ENCODE data around the gene CCIN. TPM values are rescaled to one million over a fixed set of nuclear protein-coding genes. Genes with fewer than 3 reads are reported as not detected.

Gene CCIN
- total and polyA plus RNA-seq, 2 of the 13 experiments (the other 11 are each of a cell fraction or from before 2014, with no cell fraction given) = not detected

GRCh38 chr9:36173861-36174260, 4.7 kb downstream of the CCIN start:
- Histone ChIP-seq H4K20me1 (ENCODE audit: insufficient read depth, low read length) (no peaks in the 10 kb centered on the region), H2AFZ (ENCODE audit: low read length) (no peak overlapping the region), H3K4me3 (replicated peaks in 1 of 3; ENCODE audit: insufficient read depth in 1 of 3, low read depth in 2 of 3, low read length in 3 of 3) (no peak overlapping the region), H3K27me3 (ENCODE audit: control insufficient read depth in 1 of 2, insufficient read depth in 2 of 2, low read length in 2 of 2) (peaks cover 5 to 37% of the 10 kb centered on the region in 2 experiments; a peak in 4 of 5 replicates), H3K79me2 (ENCODE audit: insufficient read depth, low read length) (no peaks in the 10 kb centered on the region), H3K36me3 (replicated peaks in 1 of 2; ENCODE audit: control insufficient read depth in 1 of 2, insufficient read depth in 2 of 2, low read length in 2 of 2) (no peaks in the 10 kb centered on the region), H3K4me1 (ENCODE audit: insufficient read depth, low read length) (no peaks in the 10 kb centered on the region), H3K9me3 (ENCODE audit: low read length) (no peaks in the 10 kb centered on the region), H3K4me2 (ENCODE audit: low read depth, low read length) (no peak overlapping the region), H3K9ac (ENCODE audit: insufficient read depth, low read depth, low read length) (no peak overlapping the region), H3K27ac (ENCODE audit: extremely low read length, insufficient read depth, low read length) (no peak overlapping the region)
- CTCF ChIA-PET (ENCODE audit: low intra/inter-chr PET ratio, low total read pairs) = no interaction called here
- FAIRE-seq (no peak), ATAC-seq (no peak), DNase-seq (ENCODE audit: low spot score) (no peak)
- in situ Hi-C loops (cut with HindIII; ENCODE audit: extremely low pct_ligation_motif_present, low pct_unique_long_range_greater_than_20kb) = no loop called here
- intact Hi-C loops (cut with micrococcal nuclease; ENCODE audit: unreplicated experiment) = no loop called here
- POLR2A ChIA-PET = no interaction called here
- no TSS peak for BruUV-seq (replicated peaks)
- TF ChIP-seq ZNF644 (CRISPR knock-in tag; IDR thresholded peaks at IDR 0.05; ENCODE audit: low read depth) (no peak), ZNF296 (CRISPR knock-in tag; conservative IDR thresholded peaks at IDR 0.05) (no peak), AHR (CRISPR knock-in tag; IDR thresholded peaks at IDR 0.05) (no peak), ZNF33A (CRISPR knock-in tag; IDR thresholded peaks at IDR 0.05; ENCODE audit: borderline replicate concordance) (no peak), ZNF883 (CRISPR knock-in tag; IDR thresholded peaks at IDR 0.05; ENCODE audit: not compliant biosample characterization) (no peak), SOX13 (IDR thresholded peaks at IDR 0.05) (no peak), SOX13 (CRISPR knock-in tag; conservative IDR thresholded peaks at IDR 0.05 in 1 of 2, IDR thresholded peaks at IDR 0.05 in 1 of 2) (no peak)
- 64% methylated on average over 2 of the region's 2 CpGs for WGBS (ENCODE audit: low lambda C conversion rate)

GRCh38 chr9:36174271-36174670, 5.1 kb downstream of the CCIN start:
- intact Hi-C loops (cut with micrococcal nuclease; ENCODE audit: unreplicated experiment) = no loop called here
- no peak overlapping the region for H3K9ac ChIP-seq (ENCODE audit: insufficient read depth, low read depth, low read length)
- no peak overlapping the region for H3K4me2 ChIP-seq (ENCODE audit: low read depth, low read length)
- H3K79me2 ChIP-seq (ENCODE audit: insufficient read depth, low read length) = no peaks in the 10 kb centered on the region
- H3K27me3 ChIP-seq (ENCODE audit: control insufficient read depth in 1 of 2, insufficient read depth in 2 of 2, low read length in 2 of 2) = peaks cover 5 to 33% of the 10 kb centered on the region in 2 experiments; a peak in 4 of 5 replicates
- no peak for TF ChIP-seq ZFP91 (CRISPR knock-in tag; IDR thresholded peaks at IDR 0.05; ENCODE audit: borderline replicate concordance)
- CTCF ChIA-PET (ENCODE audit: low intra/inter-chr PET ratio, low total read pairs) = no interaction called here
- no peak overlapping the region for H3K4me3 ChIP-seq (replicated peaks in 1 of 3; ENCODE audit: insufficient read depth in 1 of 3, low read depth in 2 of 3, low read length in 3 of 3)
- H3K36me3 ChIP-seq (replicated peaks in 1 of 2; ENCODE audit: control insufficient read depth in 1 of 2, insufficient read depth in 2 of 2, low read length in 2 of 2) = no peaks in the 10 kb centered on the region
- no peaks in the 10 kb centered on the region for H3K9me3 ChIP-seq (ENCODE audit: low read length)
- 66% methylated on average over 5 of the region's 7 CpGs for WGBS (ENCODE audit: low lambda C conversion rate)
- in situ Hi-C loops (cut with HindIII; ENCODE audit: extremely low pct_ligation_motif_present, low pct_unique_long_range_greater_than_20kb) = no loop called here
- POLR2A ChIA-PET = no interaction called here
- no peak overlapping the region for H3K27ac ChIP-seq (ENCODE audit: extremely low read length, insufficient read depth, low read length)
- H2AFZ ChIP-seq (ENCODE audit: low read length) = no peak overlapping the region
- FAIRE-seq (no peak), DNase-seq (ENCODE audit: low spot score) (no peak), ATAC-seq (no peak)
- no TSS peak for BruUV-seq (replicated peaks)
- no peaks in the 10 kb centered on the region for H4K20me1 ChIP-seq (ENCODE audit: insufficient read depth, low read length)
- no peaks in the 10 kb centered on the region for H3K4me1 ChIP-seq (ENCODE audit: insufficient read depth, low read length)

All from HepG2 (cell line).